Dermis microvascular lymphatic vessel endothelial cell (primary cell): ENCODE results near the gene ZNF622. TPM values are rescaled to one million over a fixed set of nuclear protein-coding genes. Genes with fewer than 3 reads are reported as not detected.
"Not testable (repeated sequence)": the region's sequence is repeated elsewhere in the genome, so short reads cannot be mapped to it uniquely, and the experiment has no call there.

Source experiments
- DNase-seq, 2 donors: peaks; one replicate each; pipeline versions ENCODE4 v3.0.0 to v3.0.0-alpha.2; 2010; ENCODE audit warnings: low read depth in 2 of 2
- total RNA-seq: library from RNA; depleted of rRNA; stranded (reverse); fragments of >200 nt; gene quantifications from 2 replicates; pipeline ENCODE4 v1.2.1, GENCODE V29; 2014

ZNF622 gene
- total RNA-seq, 1 donor from 2014 or later, result 24.9 TPM

- DNase-seq, result no peak
These were observed 15.4 kb upstream of the ZNF622 start for GRCh38 chr5:16480821-16481538.

- DNase-seq, result no peak
These were observed 14.5 kb upstream of the ZNF622 start for GRCh38 chr5:16480144-16480543.

GRCh38 chr5:16477541-16477940, 11.9 kb upstream of the ZNF622 start:
- DNase-seq, result no peak

- not testable (repeated sequence) for DNase-seq
These were observed 10.8 kb upstream of the ZNF622 start for GRCh38 chr5:16476417-16476816.

GRCh38 chr5:16471387-16471786, 5.8 kb upstream of the ZNF622 start:
- DNase-seq, result no peak

GRCh38 chr5:16467363-16468219, 2.0 kb upstream of the ZNF622 start:
- DNase-seq, result peak in 1 of 2 donors; percentile 26

GRCh38 chr5:16464664-16465543, 696 bp downstream of the ZNF622 start:
- DNase-seq, result no peak

GRCh38 chr5:16464231-16464630, 1.4 kb downstream of the ZNF622 start:
- no peak for DNase-seq

GRCh38 chr5:16461782-16462181, 3.8 kb downstream of the ZNF622 start:
- no peak for DNase-seq

GRCh38 chr5:16461026-16461425, 4.6 kb downstream of the ZNF622 start:
- no peak for DNase-seq

GRCh38 chr5:16459451-16459850, 6.1 kb downstream of the ZNF622 start:
- DNase-seq, result no peak

GRCh38 chr5:16457853-16458252, 7.7 kb downstream of the ZNF622 start:
- DNase-seq, result no peak

- DNase-seq, result no peak
These were observed 8.1 kb downstream of the ZNF622 start for GRCh38 chr5:16457451-16457850.

GRCh38 chr5:16456103-16456832, 9.3 kb downstream of the ZNF622 start:
- peak in 1 of 2 donors; percentile 71 for DNase-seq

- no peak for DNase-seq
These were observed 9.9 kb downstream of the ZNF622 start for GRCh38 chr5:16455668-16456067.

GRCh38 chr5:16454686-16455085, 10.9 kb downstream of the ZNF622 start:
- no peak for DNase-seq

GRCh38 chr5:16453609-16454008, 12.0 kb downstream of the ZNF622 start:
- DNase-seq, result no peak

- DNase-seq, result no peak
These were observed 15.4 kb downstream of the ZNF622 start for GRCh38 chr5:16450163-16450562.

- DNase-seq, result no peak
These were observed 18.6 kb downstream of the ZNF622 start for GRCh38 chr5:16446993-16447392.

GRCh38 chr5:16437977-16438376, 27.6 kb downstream of the ZNF622 start:
- peak in 1 of 2 donors; percentile 7 for DNase-seq

GRCh38 chr5:16436065-16436682, 29.4 kb downstream of the ZNF622 start:
- not testable (repeated sequence) for DNase-seq
